Measurements from ENCODE around the gene CD58. TPM values are rescaled to one million over a fixed set of nuclear protein-coding genes. Genes with fewer than 3 reads are reported as not detected.

Gene CD58
- total RNA-seq, 4 donors from 2014 or later = 22.3 to 79.7 (median 24.4) TPM

DNA sequence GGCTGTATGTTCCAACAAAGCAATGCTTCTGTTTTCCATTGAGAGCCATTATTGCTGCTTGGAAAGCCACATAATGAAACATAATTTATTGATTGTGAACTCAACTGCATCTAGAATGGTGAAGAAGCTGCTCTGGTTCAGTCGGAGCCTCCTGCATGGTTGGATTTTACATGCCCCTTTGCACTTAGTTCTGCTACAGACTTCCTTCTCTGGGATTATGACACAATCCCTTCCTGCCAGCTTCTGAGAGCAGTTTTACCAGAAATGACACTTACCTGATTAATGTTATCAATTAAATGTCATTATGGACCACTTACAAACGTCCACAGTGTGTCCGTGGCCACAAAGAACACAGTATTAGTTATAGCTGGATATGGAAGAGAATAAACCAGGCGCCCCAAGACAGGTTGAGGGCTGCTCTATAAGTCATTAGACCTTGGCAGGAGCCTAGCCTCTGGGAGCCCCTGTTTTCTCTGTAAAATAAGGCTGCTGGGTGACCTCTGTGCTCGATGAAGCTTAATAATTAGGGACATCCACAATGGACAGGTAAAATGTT, 7.0 kb upstream of the CD58 start:
- Histone ChIP-seq H3K4me1 (no peaks in the 10 kb centered on the region), H3K4me3 (no peak overlapping the region), H3K27me3 (no peaks in the 10 kb centered on the region), H3K9me3 (no peaks in the 10 kb centered on the region), H3K36me3 (no peaks in the 10 kb centered on the region), H3K27ac (no peak overlapping the region)
- TF ChIP-seq CTCF (IDR thresholded peaks at IDR 0.05) (no peak), POLR2A (IDR thresholded peaks at IDR 0.05) (no peak)
- intact Hi-C loops (cut with DNase I; ENCODE audit: low total_unique reads) = loop anchor here (10.0 kb wide), 1 partner anchor 487 kb away; the partner anchor contains the start of gene TTF2
- no peak for DNase-seq

DNA sequence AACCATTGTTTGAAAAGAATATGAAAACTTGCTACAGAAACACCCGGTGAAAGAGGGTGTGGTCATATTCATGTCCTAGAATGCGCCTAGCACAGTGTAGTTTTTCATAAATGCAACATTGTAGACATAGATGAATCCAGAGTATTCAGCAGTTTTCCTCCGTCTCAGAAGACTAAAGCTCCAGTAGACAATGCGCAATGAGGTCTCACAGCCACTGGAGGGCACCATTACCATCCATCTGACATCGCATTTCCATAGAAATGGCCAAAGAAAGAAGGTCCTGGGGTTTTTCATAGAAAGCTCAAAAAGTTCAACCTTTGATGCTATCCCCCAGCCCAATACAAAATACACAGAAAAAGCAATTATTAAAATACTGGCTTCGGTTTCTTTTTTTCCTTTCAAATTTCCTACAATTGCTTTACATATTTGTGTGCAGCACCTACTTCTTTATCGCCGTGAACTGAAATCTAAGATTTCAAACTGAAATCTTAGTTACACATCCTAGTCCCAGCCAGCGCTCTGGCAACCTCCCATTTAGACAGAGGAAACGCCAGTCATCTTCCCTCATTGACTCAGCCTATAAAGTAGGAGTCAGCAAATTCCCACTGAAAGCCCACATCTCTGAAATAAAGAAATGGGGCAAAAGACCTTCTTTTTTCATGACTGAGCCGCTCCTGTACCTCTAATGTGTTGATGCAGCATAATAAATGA, 3.9 kb upstream of the CD58 start:
- Histone ChIP-seq H3K9me3 (no peaks in the 10 kb centered on the region), H3K27ac (no peak overlapping the region), H3K36me3 (no peaks in the 10 kb centered on the region), H3K4me1 (no peaks in the 10 kb centered on the region), H3K27me3 (no peaks in the 10 kb centered on the region), H3K4me3 (no peak overlapping the region)
- intact Hi-C loops (cut with DNase I; ENCODE audit: low total_unique reads) = loop anchor here (10.0 kb wide), 1 partner anchor 490 kb away; the partner anchor contains the start of gene TTF2
- TF ChIP-seq CTCF (IDR thresholded peaks at IDR 0.05) (peak; percentile 74 to 83 (median 79)), POLR2A (IDR thresholded peaks at IDR 0.05) (no peak)
- peak; percentile 63 to 65 for DNase-seq

GRCh38 chr1:116573431-116574095, 2.7 kb upstream of the CD58 start:
- intact Hi-C loops (cut with DNase I; ENCODE audit: low total_unique reads) = loop anchor here (10.0 kb wide), 1 partner anchor 491 kb away; the partner anchor contains the start of gene TTF2
- H3K4me1 ChIP-seq = no peaks in the 10 kb centered on the region
- no peaks in the 10 kb centered on the region for H3K36me3 ChIP-seq
- H3K27ac ChIP-seq = no peak overlapping the region
- H3K4me3 ChIP-seq = no peak overlapping the region
- TF ChIP-seq POLR2A (IDR thresholded peaks at IDR 0.05) (no peak), CTCF (IDR thresholded peaks at IDR 0.05) (no peak)
- no peak for DNase-seq
- H3K27me3 ChIP-seq = no peaks in the 10 kb centered on the region
- no peaks in the 10 kb centered on the region for H3K9me3 ChIP-seq

GRCh38 chr1:116572771-116573430, 2.1 kb upstream of the CD58 start:
- H3K9me3 ChIP-seq = no peaks in the 10 kb centered on the region
- no peaks in the 10 kb centered on the region for H3K4me1 ChIP-seq
- no peak overlapping the region for H3K4me3 ChIP-seq
- H3K27ac ChIP-seq = no peak overlapping the region
- intact Hi-C loops (cut with DNase I; ENCODE audit: low total_unique reads) = loop anchor here (10.0 kb wide), 1 partner anchor 492 kb away; the partner anchor contains the start of gene TTF2
- no peaks in the 10 kb centered on the region for H3K27me3 ChIP-seq
- TF ChIP-seq POLR2A (IDR thresholded peaks at IDR 0.05) = no peak
- TF ChIP-seq CTCF (IDR thresholded peaks at IDR 0.05) = no peak
- no peak for DNase-seq
- no peaks in the 10 kb centered on the region for H3K36me3 ChIP-seq
